SK-N-SH (cell line): ENCODE data around the gene WNT6.

Experiments
- CTCF ChIP-seq: fragments of 200-600 bp; sonication (generic); IDR thresholded peaks from 2 replicates; pipeline ENCODE4 v1.6.1; 2017; ENCODE audit warnings: antibody characterized with exemption, mild to moderate bottlenecking, moderate library complexity
- JUND ChIP-seq: IDR thresholded peaks from 2 replicates; pipeline ENCODE4 v1.4.0; 2012
- PBX3 ChIP-seq: IDR thresholded peaks from 2 replicates; pipeline ENCODE4; 2012
- POLR2AphosphoS5 ChIP-seq: IDR thresholded peaks from 2 replicates; pipeline ENCODE4 v1.6.1; 2012; ENCODE audit warnings: low read depth, low read length
- TAF1 ChIP-seq: IDR thresholded peaks from 2 replicates; pipeline ENCODE4 v1.6.1; 2012; ENCODE audit warnings: low read depth, mild to moderate bottlenecking, low read length, moderate library complexity, borderline replicate concordance
- USF2 ChIP-seq: fragments of 150-350 bp; IDR thresholded peaks from 2 replicates; pipeline ENCODE4 v1.6.1; 2017; ENCODE audit warnings: antibody characterized with exemption, low read length, low read depth, borderline replicate concordance
- YY1 ChIP-seq: IDR thresholded peaks from 2 replicates; pipeline ENCODE4 v1.4.0; 2012; ENCODE audit warnings: low read depth, mild to moderate bottlenecking

- no peak for TF ChIP-seq CTCF
- TF ChIP-seq PBX3 = no peak
- TF ChIP-seq YY1 = no peak
- no peak for TF ChIP-seq USF2
- no peak for TF ChIP-seq POLR2AphosphoS5
- no peak for TF ChIP-seq JUND
- TF ChIP-seq TAF1 = no peak
These were observed 45.7 kb upstream of the WNT6 start for GRCh38 chr2:218813771-218814460.
